HG02938 (cell line): Measurements from ENCODE around the gene TM4SF1.
"Not testable (repeated sequence)": the region's sequence is repeated elsewhere in the genome, so short reads cannot be mapped to it uniquely, and the experiment has no call there.

Experiments used
- ATAC-seq: cut with Tn5 transposase; IDR thresholded peaks from one replicate; pipeline ENCODE4 v1.9.1; 2021; ENCODE audit warnings: mild to moderate bottlenecking, moderate library complexity; ENCODE audit not compliant: unreplicated experiment

Gene TM4SF1

DNA sequence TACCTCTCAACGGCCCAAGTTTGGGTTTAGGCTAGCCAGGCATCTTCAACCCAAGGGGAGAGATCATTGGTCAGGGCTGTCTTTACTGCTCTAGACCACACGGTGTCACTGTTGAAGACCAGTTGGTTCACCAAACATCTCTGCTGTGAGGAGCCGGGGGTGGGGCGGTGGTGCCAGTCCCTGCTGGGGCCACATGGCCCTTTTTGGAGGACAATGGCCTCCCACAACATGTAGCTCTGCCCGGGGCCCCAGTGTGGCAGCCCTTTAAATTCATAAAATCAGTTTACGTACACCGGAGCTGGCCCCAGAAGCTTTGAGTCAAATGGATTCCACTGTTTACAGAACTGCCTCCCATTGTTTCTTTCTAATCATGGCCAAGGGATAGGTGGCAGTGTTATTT, 24.9 kb downstream of the TM4SF1 start:
- ATAC-seq, result peak; percentile 85

DNA sequence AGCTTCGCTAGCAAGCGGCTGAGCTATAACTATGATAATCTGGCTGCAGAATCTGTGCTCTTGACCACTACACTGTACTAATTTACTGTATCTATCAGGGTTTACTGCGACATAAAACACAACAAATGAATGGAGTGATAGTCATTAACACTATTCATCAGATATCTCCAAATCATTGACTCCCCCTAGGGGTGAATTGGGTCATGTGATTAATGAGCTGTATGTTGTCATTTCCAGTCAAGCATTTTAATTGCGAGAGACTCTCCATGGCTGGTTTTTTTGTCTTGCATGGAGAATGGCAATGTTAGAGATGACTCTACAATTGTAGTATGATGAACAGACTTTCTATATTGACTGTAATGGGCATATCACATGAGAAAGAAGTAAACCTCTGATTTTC, 33.5 kb downstream of the TM4SF1 start:
- no peak for ATAC-seq

DNA sequence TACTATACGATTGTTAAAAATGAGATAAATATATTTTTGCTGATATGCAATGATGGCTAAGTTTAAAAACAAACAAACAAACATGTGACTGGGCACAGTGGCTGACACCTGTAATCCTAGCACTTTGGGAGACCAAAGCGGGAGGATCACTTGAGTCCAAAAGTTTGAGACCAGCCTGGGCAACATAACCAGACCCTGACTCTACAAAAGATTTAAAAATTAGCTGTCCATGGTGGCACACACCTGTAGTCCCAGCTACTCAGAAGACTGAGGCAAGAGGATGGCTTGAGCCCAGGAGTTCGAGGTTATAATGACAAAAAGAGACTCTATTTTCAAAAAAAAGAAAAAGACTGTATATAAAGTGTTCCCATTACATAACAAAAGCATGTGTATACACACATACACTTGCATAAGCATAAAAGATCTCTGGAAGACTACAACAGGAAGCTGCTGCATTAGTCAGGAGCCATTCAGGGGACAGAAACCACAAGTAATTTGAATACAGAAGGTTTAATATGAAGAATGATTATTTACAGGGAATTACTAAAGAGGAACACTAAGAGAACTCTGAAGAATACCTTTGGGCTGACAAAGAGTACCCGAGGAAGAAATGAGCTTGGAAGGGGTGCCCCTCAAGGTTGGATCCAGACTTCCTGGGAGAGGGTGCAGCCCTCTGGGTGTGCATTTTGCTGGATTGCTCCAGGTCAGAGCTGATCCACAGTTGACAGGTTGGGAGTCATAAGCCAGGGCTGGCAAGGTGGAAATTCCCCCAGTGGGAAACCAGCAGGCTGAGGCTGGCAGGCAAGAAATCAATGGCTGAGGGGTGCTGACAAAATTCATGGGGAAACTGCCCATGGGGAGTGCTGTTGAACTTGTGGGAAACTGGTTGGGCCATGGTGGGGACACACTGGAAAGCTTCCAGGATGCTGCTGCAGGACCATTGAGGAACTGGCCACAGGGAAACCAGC, 34.8 kb downstream of the TM4SF1 start:
- no peak for ATAC-seq

- no peak for ATAC-seq
Measured at GRCh38 chr3:149340310-149340933, 37.0 kb downstream of the TM4SF1 start.

GRCh38 chr3:149339931-149340309, 37.5 kb downstream of the TM4SF1 start:
- ATAC-seq, result no peak

- not testable (repeated sequence) for ATAC-seq
Measured at GRCh38 chr3:149337486-149337885, 40.0 kb downstream of the TM4SF1 start.

GRCh38 chr3:149336925-149337324, 40.5 kb downstream of the TM4SF1 start:
- no peak for ATAC-seq

DNA sequence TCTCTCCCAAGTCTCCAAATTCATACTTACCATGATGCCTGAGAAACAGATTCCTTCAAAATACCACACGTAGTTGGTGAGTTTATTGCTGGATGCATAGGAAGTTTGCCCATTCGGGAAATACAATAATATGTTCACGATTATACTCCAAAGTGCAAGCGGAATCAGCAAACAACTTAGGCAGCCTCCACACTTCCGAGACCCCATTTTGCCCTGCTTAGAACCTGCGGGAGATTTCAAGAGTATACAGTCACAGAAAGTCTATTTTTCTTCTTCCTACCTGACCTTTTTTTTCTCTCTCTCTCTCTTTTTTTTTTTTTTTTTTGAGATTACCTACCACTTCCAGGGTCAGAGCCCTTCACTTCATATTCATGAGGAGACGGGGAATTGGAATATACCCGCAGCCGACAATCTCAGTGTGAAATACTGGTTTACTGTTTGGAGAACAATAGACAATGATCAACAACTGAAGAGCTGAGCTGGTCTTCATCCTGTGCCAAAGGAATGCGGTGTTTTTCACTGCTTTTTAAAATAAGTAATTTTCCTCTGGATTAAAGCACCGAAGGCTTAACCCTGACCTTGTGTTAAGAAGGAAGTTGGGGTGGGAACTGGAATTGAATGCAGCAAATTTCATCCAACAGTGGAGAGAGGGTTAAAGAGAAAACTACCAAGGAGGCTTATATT, 44.1 kb downstream of the TM4SF1 start, which contains the start of gene TM4SF18:
Gene TM4SF18, minus strand, starts transcription at position 461 of the 684 bp plus-strand sequence. Its CDS starts 254 bp downstream, at position 207.
- ATAC-seq, result no peak

DNA sequence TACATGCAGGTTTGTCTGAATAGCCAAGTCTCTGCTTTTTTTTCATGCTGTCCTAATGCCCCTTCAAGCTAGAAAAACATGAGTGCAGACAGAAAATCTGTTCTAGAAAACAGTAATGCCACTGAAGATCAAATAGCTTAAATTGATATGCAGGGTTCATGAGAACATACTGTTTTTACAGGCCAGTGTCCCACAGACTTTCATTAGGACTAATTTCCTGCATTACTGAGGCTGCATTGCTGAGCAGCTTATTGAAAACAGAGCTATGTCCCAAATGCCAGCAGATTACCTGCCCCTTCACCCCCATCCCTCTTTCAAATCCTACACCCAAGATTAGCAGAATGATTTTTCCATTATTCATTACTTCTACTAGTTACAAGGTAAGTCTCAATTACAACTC, 44.7 kb downstream of the TM4SF1 start:
- no peak for ATAC-seq

DNA sequence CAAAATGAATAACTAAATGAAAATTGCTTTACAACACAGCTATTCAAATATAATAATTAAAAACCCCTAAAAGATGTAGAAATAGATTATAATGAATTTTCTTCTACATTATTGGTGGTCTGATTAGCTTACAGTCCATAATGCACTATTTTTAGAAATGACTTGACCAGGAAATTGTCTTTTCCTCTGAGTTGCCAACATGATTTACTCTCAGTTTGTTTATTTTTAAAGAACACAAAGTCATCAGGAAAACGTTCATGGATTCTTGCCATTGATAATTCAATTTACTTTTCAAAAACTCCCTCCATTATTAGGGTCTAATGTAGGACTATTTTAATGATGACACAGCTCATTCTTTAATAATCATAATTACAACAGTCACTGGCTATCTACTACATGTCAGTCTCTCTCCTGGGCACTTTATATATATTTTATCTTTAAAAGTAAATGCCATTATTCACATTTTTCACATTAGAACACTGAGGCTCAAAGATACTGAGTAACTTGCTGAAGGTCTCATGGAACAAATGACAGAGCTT, 45.2 kb downstream of the TM4SF1 start:
- no peak for ATAC-seq

GRCh38 chr3:149331396-149331795, 46.1 kb downstream of the TM4SF1 start:
- no peak for ATAC-seq

DNA sequence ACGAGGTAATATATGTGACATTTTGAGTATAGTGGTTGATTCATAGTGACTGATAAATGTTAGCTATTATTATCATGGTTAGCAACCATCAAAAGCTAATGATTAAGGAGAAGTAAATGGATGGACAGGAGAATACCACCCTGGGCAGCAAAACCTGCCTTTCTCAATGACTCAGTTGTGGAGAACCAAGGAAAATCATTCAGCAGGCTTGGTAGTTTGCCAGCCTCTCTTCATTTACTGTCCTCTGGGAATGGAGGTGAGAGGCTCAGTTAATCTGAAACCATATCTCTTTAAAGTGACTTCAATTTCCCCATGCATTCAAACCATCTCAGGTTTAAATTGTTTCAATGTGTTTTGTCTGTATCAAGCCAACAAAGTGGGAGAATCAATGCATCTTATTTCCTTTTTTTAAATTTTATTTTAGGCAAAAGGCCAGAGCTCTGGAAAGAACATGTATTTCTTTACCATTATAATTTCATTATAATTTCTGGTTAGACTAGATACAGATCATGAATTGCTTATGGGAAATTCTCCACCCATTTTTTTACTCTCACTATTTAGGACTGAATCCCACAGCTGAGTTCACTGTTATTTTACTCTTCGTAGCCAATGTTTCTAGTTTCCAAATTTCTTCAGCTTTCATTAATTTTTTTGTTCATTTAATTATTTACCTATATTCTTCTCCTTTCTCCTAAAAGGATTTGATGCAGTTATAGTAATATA, 46.7 kb downstream of the TM4SF1 start:
- ATAC-seq, result no peak

GRCh38 chr3:149327156-149327555, 50.3 kb downstream of the TM4SF1 start:
- no peak for ATAC-seq

- ATAC-seq, result no peak
Measured at GRCh38 chr3:149325581-149325980, 51.9 kb downstream of the TM4SF1 start.

DNA sequence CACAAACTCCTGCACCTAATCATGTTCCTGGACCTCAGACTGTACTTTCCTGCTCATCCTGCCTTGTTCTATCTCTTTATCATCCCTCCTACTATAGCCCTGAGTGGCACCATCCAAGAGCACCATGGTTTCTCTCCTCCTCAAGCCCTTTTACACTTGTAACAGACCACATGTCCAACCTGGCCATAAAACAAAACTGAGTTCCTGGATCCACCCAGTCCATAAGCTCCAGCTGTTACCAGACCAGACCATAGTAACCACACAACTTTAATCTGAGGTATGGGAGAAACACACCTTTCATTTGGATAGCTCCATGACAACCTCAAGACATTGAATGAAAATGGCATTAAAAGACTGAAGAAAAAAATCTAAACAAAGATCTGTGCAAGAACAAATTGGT, 53.1 kb downstream of the TM4SF1 start:
- ATAC-seq, result no peak

- ATAC-seq, result no peak
Measured at GRCh38 chr3:149321640-149322039, 55.8 kb downstream of the TM4SF1 start.

DNA sequence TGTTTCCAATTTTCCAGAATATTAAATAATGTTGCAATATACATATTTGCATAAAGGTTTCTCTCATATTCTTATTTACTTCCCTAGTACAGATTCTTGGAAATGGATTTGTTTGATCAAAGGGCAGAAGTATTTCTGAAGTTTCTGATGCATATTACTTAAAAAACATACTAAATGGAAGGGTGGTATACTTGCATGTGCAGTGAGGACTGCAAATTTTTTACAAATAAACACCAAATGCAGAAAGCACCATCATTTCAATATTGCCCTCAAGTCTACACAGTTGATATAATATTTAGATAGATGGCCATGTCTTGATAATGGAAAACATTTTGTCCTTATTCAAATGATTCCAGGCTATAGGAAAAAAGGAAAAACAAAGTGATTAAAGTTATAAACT, 56.3 kb downstream of the TM4SF1 start:
- ATAC-seq, result no peak

DNA sequence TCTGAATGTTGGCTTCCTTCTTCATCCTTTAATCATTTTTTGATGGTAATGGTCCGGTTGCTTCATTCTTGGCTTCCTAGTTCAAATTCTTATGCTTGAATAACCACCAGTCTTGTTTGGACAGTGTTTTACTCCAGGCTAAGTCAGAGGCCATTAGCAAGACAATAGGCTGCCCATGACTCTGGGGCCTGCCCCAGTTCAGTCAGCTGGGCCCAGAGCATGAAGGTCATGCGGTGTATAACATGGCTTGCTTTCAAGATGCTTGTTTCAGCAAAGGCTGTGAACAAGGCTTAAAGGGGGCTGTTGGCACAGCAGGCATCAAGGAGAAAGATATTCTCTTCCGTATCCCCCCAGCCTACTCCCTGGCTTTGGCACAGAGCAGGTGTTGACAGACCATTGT, 57.7 kb downstream of the TM4SF1 start:
- no peak for ATAC-seq
